Measurements from ENCODE around the gene AAK1.

DNA sequence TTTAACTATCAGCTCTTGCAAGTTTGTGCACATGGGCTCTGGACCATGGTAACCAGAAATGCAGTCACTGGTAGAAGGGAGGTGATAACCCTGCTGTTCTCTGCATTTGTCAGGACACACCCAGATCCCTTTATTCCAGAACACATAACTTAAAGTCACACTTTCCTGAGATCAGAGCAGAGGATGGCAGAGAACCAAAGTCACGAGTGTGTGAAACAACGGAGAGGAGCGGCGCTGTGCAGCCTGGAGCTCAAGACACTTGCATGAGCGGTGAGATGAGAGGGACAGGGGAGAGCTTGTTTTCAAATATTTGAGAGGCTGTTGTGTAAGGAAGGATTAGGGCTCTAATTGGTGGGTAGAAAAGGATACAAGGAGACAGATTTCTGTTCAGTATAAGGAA lies 43.3 kb upstream of the AAK1 start:
- TF ChIP-seq CTCF (IDR thresholded peaks at IDR 0.05; ENCODE audit: extremely low read depth in 1 of 2, insufficient read depth in 1 of 2, low read depth in 1 of 2, low read length in 2 of 2) (no peak), JUN (IDR thresholded peaks at IDR 0.05; ENCODE audit: borderline replicate concordance, insufficient read depth, insufficient read length, low read depth) (no peak), POLR2A (IDR thresholded peaks at IDR 0.05; ENCODE audit: low read depth, low read length) (no peak), FOS (IDR thresholded peaks at IDR 0.05; ENCODE audit: borderline replicate concordance, insufficient read depth, low read length) (no peak), EZH2 (IDR thresholded peaks at IDR 0.05; ENCODE audit: borderline replicate concordance, low read depth, low read length, severe bottlenecking) (no peak)

Data from endothelial cell of umbilical vein (primary cell).